Measurements from ENCODE around the gene B4GALT5.
"Not testable (repeated sequence)": the region's sequence is repeated elsewhere in the genome, so short reads cannot be mapped to it uniquely, and the experiment has no call there.

B4GALT5 gene

GRCh38 chr20:49729780-49730179 lies 16.1 kb upstream of the B4GALT5 start:
- no peak for DNase-seq (ENCODE audit: low spot score)

GRCh38 chr20:49727894-49728885 lies 14.5 kb upstream of the B4GALT5 start:
- no peak for DNase-seq (ENCODE audit: low spot score)

GRCh38 chr20:49727478-49727877 lies 13.8 kb upstream of the B4GALT5 start:
- no peak for DNase-seq (ENCODE audit: low spot score)

- DNase-seq (ENCODE audit: low spot score), result no peak
Observed at GRCh38 chr20:49725694-49726093, 12.0 kb upstream of the B4GALT5 start.

GRCh38 chr20:49725224-49725606 lies 11.5 kb upstream of the B4GALT5 start:
- not testable (repeated sequence) for DNase-seq (ENCODE audit: low spot score)

- no peak for DNase-seq (ENCODE audit: low spot score)
Observed at GRCh38 chr20:49724408-49725223, 10.9 kb upstream of the B4GALT5 start.

GRCh38 chr20:49723758-49724157 lies 10.1 kb upstream of the B4GALT5 start:
- not testable (repeated sequence) for DNase-seq (ENCODE audit: low spot score)

- not testable (repeated sequence) for DNase-seq (ENCODE audit: low spot score)
Observed at GRCh38 chr20:49721326-49721725, 7.6 kb upstream of the B4GALT5 start.

- no peak for DNase-seq (ENCODE audit: low spot score)
Observed at GRCh38 chr20:49715466-49715865, 1.8 kb upstream of the B4GALT5 start.

- DNase-seq (ENCODE audit: low spot score), result peak; percentile 22
Observed at GRCh38 chr20:49712996-49713752, 504 bp downstream of the B4GALT5 start.

GRCh38 chr20:49712646-49712995 lies 1.1 kb downstream of the B4GALT5 start:
- no peak for DNase-seq (ENCODE audit: low spot score)

GRCh38 chr20:49712118-49712517 lies 1.6 kb downstream of the B4GALT5 start:
- DNase-seq (ENCODE audit: low spot score), result no peak

GRCh38 chr20:49711667-49711987 lies 2.1 kb downstream of the B4GALT5 start:
- DNase-seq (ENCODE audit: low spot score), result no peak

GRCh38 chr20:49710971-49711666 lies 2.6 kb downstream of the B4GALT5 start:
- DNase-seq (ENCODE audit: low spot score), result no peak

- DNase-seq (ENCODE audit: low spot score), result no peak
Observed at GRCh38 chr20:49707118-49707517, 6.6 kb downstream of the B4GALT5 start.

GRCh38 chr20:49706630-49707091 lies 7.0 kb downstream of the B4GALT5 start:
- DNase-seq (ENCODE audit: low spot score), result no peak

- not testable (repeated sequence) for DNase-seq (ENCODE audit: low spot score)
Observed at GRCh38 chr20:49705893-49706292, 7.8 kb downstream of the B4GALT5 start.

- DNase-seq (ENCODE audit: low spot score), result no peak
Observed at GRCh38 chr20:49705358-49705757, 8.3 kb downstream of the B4GALT5 start.

- DNase-seq (ENCODE audit: low spot score), result no peak
Observed at GRCh38 chr20:49704932-49705336, 8.7 kb downstream of the B4GALT5 start.

GRCh38 chr20:49701916-49702315 lies 11.8 kb downstream of the B4GALT5 start:
- no peak for DNase-seq (ENCODE audit: low spot score)

- DNase-seq (ENCODE audit: low spot score), result no peak
Observed at GRCh38 chr20:49701241-49701790, 12.4 kb downstream of the B4GALT5 start.
